Measurements from ENCODE around the gene IFNA17. TPM values are rescaled to one million over a fixed set of nuclear protein-coding genes. Genes with fewer than 3 reads are reported as not detected.
"Not testable (repeated sequence)": the region's sequence is repeated elsewhere in the genome, so short reads cannot be mapped to it uniquely, and the experiment has no call there.

The IFNA17 gene
- polyA plus RNA-seq, 1 donor from 2014 or later: not detected

DNA sequence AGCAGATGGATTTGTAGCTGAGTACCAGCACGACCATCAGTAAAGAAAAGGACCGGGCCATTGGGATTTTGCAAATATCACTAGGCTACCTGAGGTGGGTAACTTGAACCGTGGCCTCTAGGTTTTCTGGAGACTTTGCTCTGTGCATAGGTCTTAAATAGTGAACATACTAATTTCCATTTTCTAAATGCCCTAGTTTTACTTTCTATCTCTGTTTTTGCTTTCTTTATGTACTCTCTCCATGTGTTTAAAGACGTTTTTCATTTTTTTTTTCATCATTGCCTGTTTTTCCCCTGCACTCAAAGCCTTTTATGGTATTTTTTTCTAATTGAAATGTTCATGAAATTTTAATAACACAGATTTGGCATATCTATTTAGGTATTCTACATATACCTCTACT lies 25.9 kb downstream of the IFNA17 start, which contains the start of gene IFNA7:
Gene IFNA7 (minus strand): TSS at position 101 of the 400 bp plus-strand sequence. CDS start 40 bp downstream, at position 61.
- H3K9ac ChIP-seq (ENCODE audit: low read length); H3K4me2 ChIP-seq (ENCODE audit: low read length); H3K9me3 ChIP-seq (ENCODE audit: low read length); H3K9me2 ChIP-seq (ENCODE audit: insufficient read depth, low read length); H2AFZ ChIP-seq (ENCODE audit: low read depth, low read length); H3K27ac ChIP-seq (ENCODE audit: low read length); H3K27me3 ChIP-seq (ENCODE audit: insufficient read depth, low read depth, low read length); H4K20me1 ChIP-seq (ENCODE audit: insufficient read depth); H3K4me3 ChIP-seq (ENCODE audit: low read length); H3F3A ChIP-seq (ENCODE audit: insufficient read depth, low read length, poor library complexity, severe bottlenecking); H3K79me2 ChIP-seq (replicated peaks; ENCODE audit: insufficient read depth, low read length); H3K36me3 ChIP-seq (ENCODE audit: insufficient read depth, low read length): not testable (repeated sequence)

DNA sequence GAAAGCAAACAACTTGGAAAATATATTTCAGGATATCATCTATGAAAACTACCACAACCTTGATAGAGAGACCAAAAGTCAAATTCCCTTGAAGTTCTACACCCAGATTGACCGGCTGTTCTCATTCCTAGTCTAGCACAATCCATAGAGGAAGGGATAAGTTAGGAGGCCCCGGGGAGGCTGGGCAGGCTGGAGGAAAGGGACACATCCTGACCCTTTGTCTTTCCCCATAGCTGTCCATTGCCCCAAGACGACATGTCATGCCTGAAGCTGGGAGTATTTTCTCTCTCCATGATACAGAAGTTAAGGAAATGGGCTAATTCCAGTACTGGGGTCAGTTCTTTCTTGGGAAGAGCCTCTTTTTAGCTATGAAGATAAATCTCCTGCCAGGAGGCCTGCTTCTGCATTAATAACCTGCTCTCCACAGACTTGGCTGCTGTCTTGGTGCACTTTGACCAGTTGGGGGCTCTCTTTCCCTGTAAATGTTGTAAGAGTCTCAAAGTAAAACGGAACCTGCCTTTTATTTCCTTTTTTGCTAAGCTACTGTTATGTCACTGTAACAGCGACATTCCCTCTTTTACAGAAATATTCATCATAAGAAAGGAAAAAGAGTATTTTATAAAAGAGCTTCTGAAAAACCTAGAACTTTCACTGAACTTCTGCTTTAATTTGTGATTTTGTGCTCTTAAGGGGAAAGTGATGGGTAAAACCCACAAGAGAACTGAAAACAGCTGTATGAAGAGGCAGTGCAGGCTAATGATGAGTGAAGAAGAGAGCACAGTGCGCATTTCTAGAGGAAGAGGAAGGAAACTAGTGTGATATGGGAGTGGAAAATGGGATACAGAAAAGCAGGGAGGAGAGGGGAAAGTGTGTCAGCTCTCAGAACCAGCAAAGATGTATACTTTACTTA lies 32.9 kb downstream of the IFNA17 start:
- not testable (repeated sequence) for H3K36me3 ChIP-seq (ENCODE audit: insufficient read depth, low read length); H3K4me3 ChIP-seq (ENCODE audit: low read length); H3K9me2 ChIP-seq (ENCODE audit: insufficient read depth, low read length); H3K27ac ChIP-seq (ENCODE audit: low read length); H3K4me2 ChIP-seq (ENCODE audit: low read length); H3K27me3 ChIP-seq (ENCODE audit: insufficient read depth, low read depth, low read length); H2AFZ ChIP-seq (ENCODE audit: low read depth, low read length); H4K20me1 ChIP-seq (ENCODE audit: insufficient read depth); H3K9ac ChIP-seq (ENCODE audit: low read length); H3K9me3 ChIP-seq (ENCODE audit: low read length); H3K79me2 ChIP-seq (replicated peaks; ENCODE audit: insufficient read depth, low read length); H3F3A ChIP-seq (ENCODE audit: insufficient read depth, low read length, poor library complexity, severe bottlenecking)
- TF ChIP-seq SMC3 (conservative IDR thresholded peaks at IDR 0.05; ENCODE audit: poor library complexity) (peak; percentile 53), RAD21 (conservative IDR thresholded peaks at IDR 0.05) (peak; percentile 57)
- TF ChIP-seq, protein P1, sequence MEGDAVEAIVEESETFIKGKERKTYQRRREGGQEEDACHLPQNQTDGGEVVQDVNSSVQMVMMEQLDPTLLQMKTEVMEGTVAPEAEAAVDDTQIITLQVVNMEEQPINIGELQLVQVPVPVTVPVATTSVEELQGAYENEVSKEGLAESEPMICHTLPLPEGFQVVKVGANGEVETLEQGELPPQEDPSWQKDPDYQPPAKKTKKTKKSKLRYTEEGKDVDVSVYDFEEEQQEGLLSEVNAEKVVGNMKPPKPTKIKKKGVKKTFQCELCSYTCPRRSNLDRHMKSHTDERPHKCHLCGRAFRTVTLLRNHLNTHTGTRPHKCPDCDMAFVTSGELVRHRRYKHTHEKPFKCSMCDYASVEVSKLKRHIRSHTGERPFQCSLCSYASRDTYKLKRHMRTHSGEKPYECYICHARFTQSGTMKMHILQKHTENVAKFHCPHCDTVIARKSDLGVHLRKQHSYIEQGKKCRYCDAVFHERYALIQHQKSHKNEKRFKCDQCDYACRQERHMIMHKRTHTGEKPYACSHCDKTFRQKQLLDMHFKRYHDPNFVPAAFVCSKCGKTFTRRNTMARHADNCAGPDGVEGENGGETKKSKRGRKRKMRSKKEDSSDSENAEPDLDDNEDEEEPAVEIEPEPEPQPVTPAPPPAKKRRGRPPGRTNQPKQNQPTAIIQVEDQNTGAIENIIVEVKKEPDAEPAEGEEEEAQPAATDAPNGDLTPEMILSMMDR (IDR thresholded peaks at IDR 0.05; ENCODE audit: poor library complexity, severe bottlenecking): peak; percentile 64

DNA sequence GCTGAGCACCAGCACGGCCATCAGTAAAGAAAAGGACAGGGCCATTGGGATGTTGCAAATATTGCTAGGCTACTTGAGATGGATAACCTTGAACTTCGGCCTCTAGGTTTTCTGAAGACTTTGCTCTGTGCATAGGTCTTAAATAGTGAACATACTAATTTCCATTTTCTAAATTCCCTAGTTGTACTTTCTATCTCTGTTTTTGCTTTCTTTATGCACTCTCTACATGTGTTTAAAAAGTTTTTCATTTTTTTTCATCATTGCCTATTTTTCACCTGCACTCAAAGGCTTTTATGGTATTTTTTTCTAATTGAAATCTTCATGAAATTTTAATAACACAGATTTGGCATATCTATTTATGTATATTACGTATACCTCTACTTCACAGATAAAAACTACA lies 40.5 kb downstream of the IFNA17 start, which contains the start of gene IFNA4:
Gene IFNA4 (minus strand): TSS at position 101 of the 400 bp plus-strand sequence. CDS start 56 bp downstream, at position 45.
- H3K9me3 ChIP-seq (ENCODE audit: low read length); H3K4me3 ChIP-seq (ENCODE audit: low read length); H3K9ac ChIP-seq (ENCODE audit: low read length); H3K36me3 ChIP-seq (ENCODE audit: insufficient read depth, low read length); H3K4me2 ChIP-seq (ENCODE audit: low read length); H3K79me2 ChIP-seq (replicated peaks; ENCODE audit: insufficient read depth, low read length); H4K20me1 ChIP-seq (ENCODE audit: insufficient read depth); H3K27me3 ChIP-seq (ENCODE audit: insufficient read depth, low read depth, low read length); H3K27ac ChIP-seq (ENCODE audit: low read length); H3K9me2 ChIP-seq (ENCODE audit: insufficient read depth, low read length); H3F3A ChIP-seq (ENCODE audit: insufficient read depth, low read length, poor library complexity, severe bottlenecking); H2AFZ ChIP-seq (ENCODE audit: low read depth, low read length): not testable (repeated sequence)

DNA sequence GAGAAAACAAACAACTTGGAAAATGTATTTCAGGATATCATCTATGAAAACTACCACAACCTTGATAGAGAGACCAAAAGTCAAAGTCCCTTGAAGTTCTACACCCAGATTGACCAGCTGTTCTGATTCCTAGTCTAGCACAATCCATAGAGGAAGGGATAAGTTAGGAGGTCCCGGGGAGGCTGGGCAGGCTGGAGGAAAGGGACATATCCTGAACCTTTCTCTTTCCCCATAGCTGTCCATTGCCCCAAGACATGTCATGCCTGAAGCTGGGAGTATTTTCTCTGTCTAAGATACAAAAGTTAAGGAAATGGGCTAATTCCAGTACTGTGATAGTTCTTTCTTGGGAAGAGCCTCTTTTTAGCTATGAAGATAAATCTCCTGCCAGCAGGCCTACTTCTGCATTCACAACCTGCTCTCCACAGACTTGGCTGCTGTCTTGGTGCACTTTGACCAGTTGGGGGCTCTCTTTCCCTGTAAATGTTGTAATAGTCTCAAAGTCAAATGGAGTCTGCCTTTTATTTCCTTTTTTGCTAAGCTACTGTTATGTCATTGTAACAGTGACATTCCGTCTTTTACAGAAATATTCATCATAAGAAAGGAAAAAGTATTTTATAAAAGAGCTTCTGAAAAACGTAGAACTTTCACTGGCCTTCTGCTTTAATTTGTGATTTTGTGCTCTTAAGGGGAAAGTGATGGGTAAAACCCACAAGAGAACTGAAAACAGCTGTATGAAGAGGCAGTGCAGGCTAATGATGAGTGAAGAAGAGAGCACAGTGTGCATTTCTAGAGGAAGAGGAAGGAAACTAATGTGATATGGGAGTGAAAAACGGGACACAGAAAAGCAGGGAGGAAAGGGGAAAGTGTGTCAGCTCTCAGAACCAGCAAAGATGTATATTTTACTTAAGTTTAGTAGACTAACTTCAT lies 44.9 kb downstream of the IFNA17 start:
- H3K27ac ChIP-seq (ENCODE audit: low read length); H3F3A ChIP-seq (ENCODE audit: insufficient read depth, low read length, poor library complexity, severe bottlenecking); H3K27me3 ChIP-seq (ENCODE audit: insufficient read depth, low read depth, low read length); H2AFZ ChIP-seq (ENCODE audit: low read depth, low read length); H4K20me1 ChIP-seq (ENCODE audit: insufficient read depth); H3K9ac ChIP-seq (ENCODE audit: low read length); H3K9me2 ChIP-seq (ENCODE audit: insufficient read depth, low read length); H3K36me3 ChIP-seq (ENCODE audit: insufficient read depth, low read length); H3K79me2 ChIP-seq (replicated peaks; ENCODE audit: insufficient read depth, low read length); H3K9me3 ChIP-seq (ENCODE audit: low read length); H3K4me3 ChIP-seq (ENCODE audit: low read length); H3K4me2 ChIP-seq (ENCODE audit: low read length): not testable (repeated sequence)
- TF ChIP-seq, protein P1 (IDR thresholded peaks at IDR 0.05; ENCODE audit: poor library complexity, severe bottlenecking): peak; percentile 51

All from neural cell (in vitro differentiated cells).